ENCODE results near the gene CERS3. TPM values are rescaled to one million over a fixed set of nuclear protein-coding genes. Genes with fewer than 3 reads are reported as not detected.

The CERS3 gene
- total and polyA plus RNA-seq, 2 of the 4 experiments (the other 2 are of a cell fraction) = not detected

- H3K27me3 ChIP-seq (ENCODE audit: control insufficient read depth, insufficient read depth, low read length) = no peaks in the 10 kb centered on the region
- no peak overlapping the region for H3K23ac ChIP-seq (ENCODE audit: low read depth, low read length)
- H2AFZ ChIP-seq (replicated peaks; ENCODE audit: low read length, poor library complexity) = no peak overlapping the region
- H3K56ac ChIP-seq (ENCODE audit: extremely low read depth, insufficient read depth, low read length) = no peak overlapping the region
- no peaks in the 10 kb centered on the region for H3K36me3 ChIP-seq (ENCODE audit: control insufficient read depth, insufficient read depth, low read length)
- H3K4me1 ChIP-seq (ENCODE audit: control insufficient read depth, insufficient read depth, low read length) = no peaks in the 10 kb centered on the region
- no peak overlapping the region for H2BK15ac ChIP-seq (ENCODE audit: low read depth, low read length)
- BruUV-seq (replicated peaks) = no TSS peak
- no peak overlapping the region for H3K18ac ChIP-seq (ENCODE audit: low read depth, low read length)
- H4K5ac ChIP-seq (ENCODE audit: low read depth, low read length) = no peak overlapping the region
- TF ChIP-seq SMC3 (IDR thresholded peaks at IDR 0.05; ENCODE audit: low read depth, low read length) (no peak), FOS (IDR thresholded peaks at IDR 0.05; ENCODE audit: low read depth, low read length) (no peak), ELK1 (IDR thresholded peaks at IDR 0.05; ENCODE audit: borderline replicate concordance, low read depth, low read length) (no peak), CHD1 (IDR thresholded peaks at IDR 0.05; ENCODE audit: low read depth, low read length) (no peak), MAZ (IDR thresholded peaks at IDR 0.05; ENCODE audit: borderline replicate concordance, low read depth, low read length) (no peak), MAFK (IDR thresholded peaks at IDR 0.05; ENCODE audit: low read depth, low read length) (no peak), NFE2L2 (IDR thresholded peaks at IDR 0.05; ENCODE audit: low read depth, low read length) (no peak)
- H2BK120ac ChIP-seq (ENCODE audit: low read depth, low read length) = no peak overlapping the region
- H2BK20ac ChIP-seq (ENCODE audit: low read depth, low read length) = no peak overlapping the region
- ATAC-seq (ENCODE audit: low read depth) (no peak), DNase-seq (no peak)
- H4K8ac ChIP-seq (ENCODE audit: low read depth in 2 of 2, low read length in 2 of 2) = no peak overlapping the region
- H3K4me3 ChIP-seq (ENCODE audit: insufficient read depth, low read depth, low read length) = no peak overlapping the region
- H3K9me1 ChIP-seq (ENCODE audit: insufficient read depth, low read length) = no peaks in the 10 kb centered on the region
- no peak overlapping the region for H3K9ac ChIP-seq (ENCODE audit: low read depth, low read length)
- H3K4me2 ChIP-seq (ENCODE audit: low read depth, low read length) = no peak overlapping the region
- H3K27ac ChIP-seq (ENCODE audit: insufficient read depth, low read length) = no peak overlapping the region
- H3K4ac ChIP-seq (ENCODE audit: low read depth, low read length) = no peak overlapping the region
- no peak overlapping the region for H3K14ac ChIP-seq (replicated peaks; ENCODE audit: low read depth, low read length)
- H2AK9ac ChIP-seq (replicated peaks; ENCODE audit: low read depth, low read length, poor library complexity) = no peak overlapping the region
- no peak overlapping the region for H4K91ac ChIP-seq (ENCODE audit: insufficient read depth, low read depth, low read length)
- no peaks in the 10 kb centered on the region for H4K20me1 ChIP-seq (ENCODE audit: insufficient read depth, low read length)
- H2AK5ac ChIP-seq (ENCODE audit: low read depth, low read length) = no peak overlapping the region
- H2BK5ac ChIP-seq (ENCODE audit: low read depth, low read length, poor library complexity, severe bottlenecking) = no peak overlapping the region
- H3K9me3 ChIP-seq (ENCODE audit: control insufficient read depth, insufficient read depth, low read length) = no peaks in the 10 kb centered on the region
- intact Hi-C loops (cut with micrococcal nuclease) (no loop called here), in situ Hi-C loops (cut with MboI; ENCODE audit: low sequenced_read_pairs) (no loop called here), dilution Hi-C loops (cut with HindIII; ENCODE audit: low sequenced_read_pairs, unreplicated experiment) (no loop called here)
- POLR2A ChIA-PET (ENCODE audit: unreplicated experiment) = no interaction called here
- CTCF ChIA-PET = no interaction called here
- H3K79me1 ChIP-seq (ENCODE audit: low read depth in 1 of 2, low read length in 2 of 2) = no peaks in the 10 kb centered on the region
Measured at GRCh38 chr15:100536733-100537132, 8.0 kb upstream of the CERS3 start.
